ENCODE data around the gene OPCML.

The OPCML gene

DNA sequence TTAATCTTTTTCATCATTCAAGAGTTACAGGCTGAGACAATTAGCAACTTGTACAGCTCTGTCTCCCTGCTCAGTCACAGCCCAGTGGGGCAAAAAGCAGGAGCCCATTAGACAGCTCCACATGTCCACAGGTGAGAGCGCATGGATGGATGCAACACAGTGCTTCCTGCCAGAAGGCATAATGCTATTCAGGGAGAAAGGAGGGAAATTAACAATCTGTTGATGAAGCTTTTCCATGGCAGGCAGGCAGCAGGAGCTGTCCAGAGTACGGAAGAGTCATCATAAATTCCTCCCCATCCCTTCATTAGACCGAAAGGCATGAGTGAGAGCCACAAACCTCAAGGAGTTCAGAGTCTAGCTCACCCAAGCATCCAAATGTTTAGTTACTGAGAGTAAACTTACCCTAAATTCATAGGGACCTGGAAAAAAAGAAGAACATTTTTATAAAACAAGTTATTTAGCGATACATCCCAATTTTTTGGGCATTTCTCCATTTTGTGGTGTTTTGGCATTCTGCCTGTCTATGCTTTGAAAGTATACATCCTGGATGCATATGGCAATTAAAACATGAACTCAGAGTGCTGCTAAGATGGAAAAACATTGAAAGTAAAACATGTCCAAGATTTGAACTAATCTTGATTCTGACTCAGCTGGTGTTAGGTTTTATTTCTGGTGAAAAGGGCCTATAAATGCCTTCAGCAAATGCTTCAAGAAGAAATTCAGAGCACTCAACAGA is 428.1 kb downstream of the OPCML start:
- TF ChIP-seq, protein P1, sequence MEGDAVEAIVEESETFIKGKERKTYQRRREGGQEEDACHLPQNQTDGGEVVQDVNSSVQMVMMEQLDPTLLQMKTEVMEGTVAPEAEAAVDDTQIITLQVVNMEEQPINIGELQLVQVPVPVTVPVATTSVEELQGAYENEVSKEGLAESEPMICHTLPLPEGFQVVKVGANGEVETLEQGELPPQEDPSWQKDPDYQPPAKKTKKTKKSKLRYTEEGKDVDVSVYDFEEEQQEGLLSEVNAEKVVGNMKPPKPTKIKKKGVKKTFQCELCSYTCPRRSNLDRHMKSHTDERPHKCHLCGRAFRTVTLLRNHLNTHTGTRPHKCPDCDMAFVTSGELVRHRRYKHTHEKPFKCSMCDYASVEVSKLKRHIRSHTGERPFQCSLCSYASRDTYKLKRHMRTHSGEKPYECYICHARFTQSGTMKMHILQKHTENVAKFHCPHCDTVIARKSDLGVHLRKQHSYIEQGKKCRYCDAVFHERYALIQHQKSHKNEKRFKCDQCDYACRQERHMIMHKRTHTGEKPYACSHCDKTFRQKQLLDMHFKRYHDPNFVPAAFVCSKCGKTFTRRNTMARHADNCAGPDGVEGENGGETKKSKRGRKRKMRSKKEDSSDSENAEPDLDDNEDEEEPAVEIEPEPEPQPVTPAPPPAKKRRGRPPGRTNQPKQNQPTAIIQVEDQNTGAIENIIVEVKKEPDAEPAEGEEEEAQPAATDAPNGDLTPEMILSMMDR (IDR thresholded peaks at IDR 0.05; ENCODE audit: control insufficient read depth, insufficient read depth, low read depth, low read length, missing control alignments) = no peak
- H3K4me3 ChIP-seq (ENCODE audit: control insufficient read depth, low read depth, low read length) = no peak overlapping the region
- no peak for DNase-seq (ENCODE audit: low read depth)

DNA sequence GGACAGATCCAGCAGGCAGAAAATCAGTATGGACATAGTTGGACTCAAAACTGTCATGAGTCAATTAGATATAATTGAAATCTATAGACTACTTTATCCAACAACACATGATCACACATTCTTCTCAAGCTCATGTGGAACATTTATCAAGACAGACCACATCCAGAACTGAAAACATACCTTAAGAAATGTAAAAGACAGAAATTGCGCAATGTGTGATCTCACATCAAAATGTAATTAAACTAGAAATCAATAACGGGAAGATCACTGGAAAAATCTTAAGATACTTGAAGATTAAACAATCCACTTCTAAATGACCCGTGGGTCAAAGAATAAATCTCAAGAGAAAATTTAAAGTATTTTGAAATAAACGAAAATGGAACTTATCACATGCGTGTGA is 435.3 kb downstream of the OPCML start:
- H3K4me3 ChIP-seq (ENCODE audit: control insufficient read depth, low read depth, low read length) = no peak overlapping the region
- TF ChIP-seq, protein P1 (IDR thresholded peaks at IDR 0.05; ENCODE audit: control insufficient read depth, insufficient read depth, low read depth, low read length, missing control alignments) = no peak
- no peak for DNase-seq (ENCODE audit: low read depth)

DNA sequence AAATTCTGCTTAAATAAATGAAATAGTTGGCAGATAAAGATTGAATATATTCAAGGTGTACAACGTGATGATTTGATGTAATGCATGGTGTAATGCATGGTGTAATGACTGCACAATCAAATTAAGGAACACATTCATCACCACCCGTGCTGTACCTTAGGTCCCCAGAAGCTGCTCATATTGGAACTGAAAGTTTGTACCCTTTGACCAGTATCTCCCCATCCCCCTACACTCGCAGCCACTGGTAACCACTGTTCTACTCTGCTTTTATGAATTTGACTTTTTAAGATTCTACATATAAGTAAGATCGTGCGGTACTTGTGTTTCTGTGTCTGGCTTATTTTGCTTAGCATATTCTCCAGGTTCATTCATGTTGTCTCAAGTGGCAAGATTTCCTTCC is 445.8 kb downstream of the OPCML start:
- DNase-seq (ENCODE audit: low read depth) = no peak
- no peak overlapping the region for H3K4me3 ChIP-seq (ENCODE audit: control insufficient read depth, low read depth, low read length)
- TF ChIP-seq, protein P1 (IDR thresholded peaks at IDR 0.05; ENCODE audit: control insufficient read depth, insufficient read depth, low read depth, low read length, missing control alignments) = no peak

DNA sequence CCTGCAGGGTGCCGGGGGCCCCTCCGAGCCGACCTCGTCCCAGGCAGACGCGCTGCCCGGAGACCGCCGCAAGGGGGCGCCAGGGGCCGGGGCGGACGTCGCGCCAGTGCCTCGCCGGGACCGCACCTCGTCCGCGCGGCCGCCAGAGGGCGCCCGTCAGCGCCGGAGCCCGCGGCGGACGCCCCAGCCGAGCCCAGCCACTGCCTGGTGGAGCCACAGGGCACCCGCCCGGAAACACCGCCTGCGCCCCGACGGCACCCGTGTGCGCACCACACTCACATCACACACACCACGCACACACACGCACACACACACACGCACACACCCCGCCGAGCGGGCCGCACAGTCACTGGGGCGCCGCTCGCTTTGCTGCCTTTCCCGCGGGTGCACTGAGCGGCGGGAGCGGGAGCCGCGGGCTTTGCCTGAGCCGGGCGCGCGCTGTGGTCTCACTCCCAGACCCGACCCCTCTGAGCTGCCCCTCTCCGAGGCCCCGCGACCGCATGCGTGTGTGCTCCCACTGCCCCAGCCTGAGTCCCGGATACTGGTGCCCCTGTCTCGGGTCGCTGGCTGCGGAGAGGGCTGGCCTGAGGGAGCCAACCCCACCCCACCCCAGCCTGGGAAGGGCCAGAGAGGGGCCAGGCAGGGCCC is 449.3 kb downstream of the OPCML start:
- DNase-seq (ENCODE audit: low read depth) = no peak
- TF ChIP-seq, protein P1 (IDR thresholded peaks at IDR 0.05; ENCODE audit: control insufficient read depth, insufficient read depth, low read depth, low read length, missing control alignments) = peak; percentile 44
- H3K4me3 ChIP-seq (ENCODE audit: control insufficient read depth, low read depth, low read length) = peak overlapping the region; percentile 12

DNA sequence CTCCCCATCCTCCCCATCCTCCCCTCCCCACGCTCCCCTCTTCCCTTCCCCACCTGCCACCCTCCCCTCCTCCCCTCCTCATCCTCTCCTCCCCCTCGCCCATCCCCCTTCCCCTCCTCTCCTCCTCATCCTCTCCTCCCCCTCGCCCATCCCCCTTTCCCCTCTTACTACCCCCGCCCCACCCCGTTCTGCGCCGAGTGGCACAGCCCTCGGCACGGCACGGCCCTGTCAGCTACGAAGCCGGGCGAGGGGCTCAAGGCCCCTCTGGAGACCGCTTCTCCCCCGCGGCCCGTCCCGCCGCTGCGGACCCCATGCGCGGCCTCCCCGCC is 449.9 kb downstream of the OPCML start:
- DNase-seq (ENCODE audit: low read depth) = no peak
- TF ChIP-seq, protein P1 (IDR thresholded peaks at IDR 0.05; ENCODE audit: control insufficient read depth, insufficient read depth, low read depth, low read length, missing control alignments) = no peak
- no peak overlapping the region for H3K4me3 ChIP-seq (ENCODE audit: control insufficient read depth, low read depth, low read length)

DNA sequence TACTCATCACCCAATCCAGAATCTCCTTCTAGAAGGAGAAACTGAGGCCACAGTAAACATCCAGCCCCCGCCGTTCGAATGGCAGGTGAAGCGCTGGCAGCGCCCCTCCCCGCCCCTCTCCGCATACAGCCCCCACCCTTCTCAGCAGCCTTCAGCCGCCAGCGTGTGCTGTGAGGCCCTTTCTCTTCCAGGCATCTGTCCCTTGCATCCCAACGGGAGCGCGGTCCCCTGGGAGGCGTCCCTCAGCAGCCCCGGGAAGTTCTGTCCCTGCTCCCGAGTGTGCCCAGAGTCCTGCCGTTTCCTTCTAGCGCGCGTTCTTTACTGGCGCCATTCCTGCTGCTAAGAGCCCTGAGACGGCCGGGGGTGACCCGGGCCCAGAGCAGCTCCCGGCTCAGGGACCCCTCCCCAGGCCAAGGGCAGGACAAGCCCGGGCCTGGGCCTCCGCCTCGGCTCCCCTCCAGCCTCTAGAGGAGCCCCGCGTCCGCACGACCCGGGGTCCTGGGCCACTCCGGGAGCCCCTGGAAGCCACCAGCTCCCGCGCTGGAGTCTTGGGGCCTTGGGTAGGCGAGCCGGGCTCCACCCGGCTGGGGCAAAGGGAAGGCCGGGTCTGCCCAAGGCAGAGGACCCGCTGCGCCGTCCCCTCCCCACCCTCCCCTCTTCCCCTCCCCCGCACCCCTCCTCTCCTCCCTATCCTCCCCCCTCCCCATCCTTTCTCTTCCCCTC is 450.4 kb downstream of the OPCML start:
- DNase-seq (ENCODE audit: low read depth) = no peak
- no peak overlapping the region for H3K4me3 ChIP-seq (ENCODE audit: control insufficient read depth, low read depth, low read length)
- TF ChIP-seq, protein P1 (IDR thresholded peaks at IDR 0.05; ENCODE audit: control insufficient read depth, insufficient read depth, low read depth, low read length, missing control alignments) = no peak

All from AG09309 (cell line).